HepG2 (cell line): Measurements from ENCODE around the gene NGB. TPM values are rescaled to one million over a fixed set of nuclear protein-coding genes. Genes with fewer than 3 reads are reported as not detected.

Experiments
- ATAC-seq: fragments of 200-7000 bp; cut with Tn5 transposase; 3 replicates; pipeline ENCODE4 v1.9.1; 2020; ENCODE audit warnings: mild to moderate bottlenecking, moderate library complexity
- BruUV-seq: library from RNA; stranded (reverse); fragments of 400-500 nt; replicated peaks from 2 replicates; lab custom pipeline; 2021; lab: Mats Ljungman, UMichigan
- CTCF ChIA-PET: fragments of 300-600 bp; formaldehyde crosslinking; extraction: SDS; loops from one replicate; lab custom pipeline; 2021; ENCODE audit warnings: low total read pairs, inconsistent platforms, low intra/inter-chr PET ratio; lab: Yijun Ruan, JAX
- POLR2A ChIA-PET: fragments of 350-600 bp; sonication (Branson Sonifier 250); formaldehyde crosslinking; loops from one replicate; lab custom pipeline; 2020; ENCODE audit warnings: antibody characterized with exemption, inconsistent platforms; lab: Yijun Ruan, JAX
- DNase-seq: peaks from one replicate; pipeline ENCODE4 v3.0.0-alpha.2; 2015; ENCODE audit warnings: low spot score
- FAIRE-seq: peaks from 3 replicates; lab custom pipeline; 2011; peaks lifted over from hg19 to GRCh38; lab: Jason Lieb, UNC
- H2AFZ ChIP-seq: one replicate; pipeline ENCODE4 v1.6.1; 2011; ENCODE audit warnings: low read length, inconsistent platforms
- H3K27ac ChIP-seq: fragments of 300-600 bp; 3 replicates; pipeline ENCODE4 v1.8.0; 2011; ENCODE audit warnings: mixed run types, mild to moderate bottlenecking, mixed read lengths, low read length, inconsistent platforms; ENCODE audit not compliant: insufficient read depth; ENCODE audit errors: extremely low read length
- H3K27me3 ChIP-seq, 2 experiments: fragments of 200-600 bp in 1 of 2; 2 replicates in 1 of 2; 3 replicates in 1 of 2; pipeline versions ENCODE4 v1.6.0 to v1.8.0; 2011; ENCODE audit warnings: low read length in 2 of 2, mild to moderate bottlenecking in 2 of 2, moderate library complexity in 2 of 2, inconsistent platforms in 1 of 2; ENCODE audit not compliant: insufficient read depth in 2 of 2, control insufficient read depth in 1 of 2
- H3K36me3 ChIP-seq, 2 experiments: fragments of 200-600 bp in 1 of 2; replicated peaks in 1 of 2; 2 replicates in 1 of 2; 3 replicates in 1 of 2; pipeline versions ENCODE4 v1.5.1 to v1.8.0; 2011; ENCODE audit warnings: low read length in 2 of 2, inconsistent platforms in 1 of 2; ENCODE audit not compliant: insufficient read depth in 2 of 2, control insufficient read depth in 1 of 2
- H3K4me1 ChIP-seq: 2 replicates; pipeline ENCODE4 v1.5.1; 2012; ENCODE audit warnings: low read length, inconsistent platforms; ENCODE audit not compliant: insufficient read depth
- H3K4me2 ChIP-seq: 2 replicates; pipeline ENCODE4 v1.6.0; 2011; ENCODE audit warnings: low read depth, low read length, inconsistent platforms
- H3K4me3 ChIP-seq, 3 experiments: fragments of 200-600 bp in 1 of 3; sonication (generic), shearing (Covaris generic) in 1 of 3; replicated peaks in 1 of 3; 2 replicates each; pipeline ENCODE4 v1.5.1; 2011 to 2016; ENCODE audit warnings: low read length in 3 of 3, inconsistent platforms in 2 of 3, low read depth in 2 of 3, mild to moderate bottlenecking in 2 of 3, control low read depth in 1 of 3, mixed read lengths in 1 of 3; ENCODE audit not compliant: insufficient read depth in 1 of 3
- H3K79me2 ChIP-seq: one replicate; pipeline ENCODE4 v1.6.1; 2011; ENCODE audit warnings: low read length, inconsistent platforms; ENCODE audit not compliant: insufficient read depth
- H3K9ac ChIP-seq: 2 replicates; pipeline ENCODE4 v1.6.0; 2011; ENCODE audit warnings: mild to moderate bottlenecking, low read depth, low read length, inconsistent platforms; ENCODE audit not compliant: insufficient read depth
- H3K9me3 ChIP-seq: 2 replicates; pipeline ENCODE4 v1.5.1; 2012; ENCODE audit warnings: mild to moderate bottlenecking, low read length
- H4K20me1 ChIP-seq: 2 replicates; pipeline ENCODE4 v1.6.0; 2011; ENCODE audit warnings: inconsistent platforms, mild to moderate bottlenecking, low read length, moderate library complexity; ENCODE audit not compliant: insufficient read depth
- ERF ChIP-seq: IDR thresholded peaks from 2 replicates; pipeline ENCODE4 v1.6.1; 2018; ENCODE audit warnings: missing biosample characterization, missing genetic modification reagents
- GLI4 ChIP-seq: sonication (generic); formaldehyde crosslinking; IDR thresholded peaks from 2 replicates; pipeline ENCODE4 v1.5.1; 2020; ENCODE audit warnings: missing genetic modification reagents, mild to moderate bottlenecking, moderate library complexity, borderline replicate concordance
- NFE2L1 ChIP-seq: sonication (generic); formaldehyde crosslinking; IDR thresholded peaks from 2 replicates; pipeline ENCODE4 v1.4.0; 2020; ENCODE audit warnings: missing genetic modification reagents, mild to moderate bottlenecking, borderline replicate concordance
- SALL1 ChIP-seq: sonication (generic); formaldehyde crosslinking; IDR thresholded peaks from 2 replicates; pipeline ENCODE4 v1.8.0; 2022; ENCODE audit warnings: mild to moderate bottlenecking, missing genetic modification reagents
- SRY ChIP-seq: sonication (generic); formaldehyde crosslinking; IDR thresholded peaks from 2 replicates; pipeline ENCODE4 v1.8.0; 2022; ENCODE audit warnings: mild to moderate bottlenecking, missing genetic modification reagents
- WGBS: methylation state at CpG from one replicate; pipeline ENCODE4 v1.1.6; 2017; ENCODE audit warnings: low lambda C conversion rate; 5-methylcytosine and 5-hydroxymethylcytosine counted together
- in situ Hi-C: cut with HindIII; loops from 2 replicates; pipeline ENCODE4 v1.10.0; 2017; ENCODE audit warnings: low pct_unique_long_range_greater_than_20kb; ENCODE audit not compliant: extremely low pct_ligation_motif_present
- intact Hi-C: fragments of 100-400 bp; cut with micrococcal nuclease; formaldehyde crosslinking; loops from one replicate; pipeline ENCODE4 v1.10.0; 2022; ENCODE audit not compliant: unreplicated experiment
- polyA plus RNA-seq, 8 experiments: library from polyadenylated mRNA; depleted of rRNA in 3 of 8; stranded (reverse) in 7 of 8; unstranded in 1 of 8; fragments of >200 nt; fragmentation: Illumina TruSeq in 4 of 8; extraction: Trizol in 4 of 8; gene quantifications; 2 replicates each; pipeline versions ENCODE4 v1.2.1 to v1.2.3, GENCODE V29; 2011 to 2016; ENCODE audit warnings: low read depth in 4 of 8, missing spikeins in 1 of 8, mixed read lengths in 1 of 8; ENCODE audit not compliant: insufficient read depth in 1 of 8
- total RNA-seq, 5 experiments: library from RNA; depleted of rRNA; stranded (reverse); fragments of >200 nt; fragmentation: Illumina TruSeq; extraction: Trizol; gene quantifications; 2 replicates each; pipeline ENCODE4 v1.2.3, GENCODE V29; 2016; ENCODE audit warnings: low read depth in 1 of 5
- TF ChIP-seq, protein P1 (sequence below): sonication (generic); formaldehyde crosslinking; IDR thresholded peaks from 2 replicates; pipeline ENCODE4 v1.4.0; 2020; ENCODE audit warnings: missing genetic modification reagents
- TF ChIP-seq, protein P2 (sequence below): sonication (generic); formaldehyde crosslinking; IDR thresholded peaks from 2 replicates; pipeline ENCODE4 v1.9.0; 2021; ENCODE audit warnings: missing genetic modification reagents, borderline replicate concordance
- TF ChIP-seq, protein P3 (sequence below): sonication (generic); formaldehyde crosslinking; IDR thresholded peaks from 2 replicates; pipeline ENCODE4 v1.4.0; 2020; ENCODE audit warnings: missing genetic modification reagents

The NGB gene
- total and polyA plus RNA-seq, 2 of the 13 experiments (the other 11 are each of a cell fraction or from before 2014, with no cell fraction given) = 0.04 TPM; not detected in 1

DNA sequence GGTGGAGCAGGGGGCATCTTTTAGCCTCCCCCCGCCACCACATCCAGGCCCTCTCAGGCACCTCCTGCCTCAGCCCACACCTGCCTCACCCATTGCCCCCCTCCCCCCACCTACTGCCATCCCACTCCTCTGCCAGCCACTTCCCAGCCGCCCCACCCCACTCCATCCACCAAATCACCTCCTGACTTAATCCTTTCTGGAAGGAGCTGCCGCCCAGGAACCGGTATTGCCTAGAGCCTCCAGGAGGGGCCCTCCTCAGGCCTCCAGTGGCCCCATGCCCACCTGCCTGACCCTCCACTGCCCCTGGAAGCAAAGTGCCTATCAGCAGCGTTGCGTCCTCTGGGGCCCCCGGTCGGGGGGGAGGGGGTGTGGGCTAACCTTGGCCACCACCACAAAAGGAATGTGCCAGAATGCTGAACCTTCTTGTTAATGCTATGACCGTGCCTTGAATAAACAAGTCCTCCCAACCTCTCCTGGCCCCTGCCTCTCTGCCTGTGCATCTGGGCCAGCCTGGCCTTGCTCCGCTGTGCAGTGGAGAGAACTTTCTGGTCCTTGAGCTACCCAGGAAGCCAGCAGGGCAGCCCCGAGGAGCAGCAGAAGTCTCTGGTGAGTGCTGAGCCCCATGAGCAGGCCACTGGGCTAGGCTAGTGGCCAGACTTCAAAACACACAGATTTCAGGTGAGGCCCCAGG is 11.8 kb downstream of the NGB start (continued):
- TF ChIP-seq, protein P1, sequence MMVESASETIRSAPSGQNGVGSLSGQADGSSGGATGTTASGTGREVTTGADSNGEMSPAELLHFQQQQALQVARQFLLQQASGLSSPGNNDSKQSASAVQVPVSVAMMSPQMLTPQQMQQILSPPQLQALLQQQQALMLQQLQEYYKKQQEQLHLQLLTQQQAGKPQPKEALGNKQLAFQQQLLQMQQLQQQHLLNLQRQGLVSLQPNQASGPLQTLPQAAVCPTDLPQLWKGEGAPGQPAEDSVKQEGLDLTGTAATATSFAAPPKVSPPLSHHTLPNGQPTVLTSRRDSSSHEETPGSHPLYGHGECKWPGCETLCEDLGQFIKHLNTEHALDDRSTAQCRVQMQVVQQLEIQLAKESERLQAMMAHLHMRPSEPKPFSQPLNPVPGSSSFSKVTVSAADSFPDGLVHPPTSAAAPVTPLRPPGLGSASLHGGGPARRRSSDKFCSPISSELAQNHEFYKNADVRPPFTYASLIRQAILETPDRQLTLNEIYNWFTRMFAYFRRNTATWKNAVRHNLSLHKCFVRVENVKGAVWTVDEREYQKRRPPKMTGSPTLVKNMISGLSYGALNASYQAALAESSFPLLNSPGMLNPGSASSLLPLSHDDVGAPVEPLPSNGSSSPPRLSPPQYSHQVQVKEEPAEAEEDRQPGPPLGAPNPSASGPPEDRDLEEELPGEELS (CRISPR knock-in tag) = no peak
- TF ChIP-seq GLI4 (CRISPR knock-in tag) = no peak
- TF ChIP-seq, protein P2, sequence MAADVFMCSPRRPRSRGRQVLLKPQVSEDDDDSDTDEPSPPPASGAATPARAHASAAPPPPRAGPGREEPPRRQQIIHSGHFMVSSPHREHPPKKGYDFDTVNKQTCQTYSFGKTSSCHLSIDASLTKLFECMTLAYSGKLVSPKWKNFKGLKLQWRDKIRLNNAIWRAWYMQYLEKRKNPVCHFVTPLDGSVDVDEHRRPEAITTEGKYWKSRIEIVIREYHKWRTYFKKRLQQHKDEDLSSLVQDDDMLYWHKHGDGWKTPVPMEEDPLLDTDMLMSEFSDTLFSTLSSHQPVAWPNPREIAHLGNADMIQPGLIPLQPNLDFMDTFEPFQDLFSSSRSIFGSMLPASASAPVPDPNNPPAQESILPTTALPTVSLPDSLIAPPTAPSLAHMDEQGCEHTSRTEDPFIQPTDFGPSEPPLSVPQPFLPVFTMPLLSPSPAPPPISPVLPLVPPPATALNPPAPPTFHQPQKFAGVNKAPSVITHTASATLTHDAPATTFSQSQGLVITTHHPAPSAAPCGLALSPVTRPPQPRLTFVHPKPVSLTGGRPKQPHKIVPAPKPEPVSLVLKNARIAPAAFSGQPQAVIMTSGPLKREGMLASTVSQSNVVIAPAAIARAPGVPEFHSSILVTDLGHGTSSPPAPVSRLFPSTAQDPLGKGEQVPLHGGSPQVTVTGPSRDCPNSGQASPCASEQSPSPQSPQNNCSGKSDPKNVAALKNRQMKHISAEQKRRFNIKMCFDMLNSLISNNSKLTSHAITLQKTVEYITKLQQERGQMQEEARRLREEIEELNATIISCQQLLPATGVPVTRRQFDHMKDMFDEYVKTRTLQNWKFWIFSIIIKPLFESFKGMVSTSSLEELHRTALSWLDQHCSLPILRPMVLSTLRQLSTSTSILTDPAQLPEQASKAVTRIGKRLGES (CRISPR knock-in tag) = no peak
- TF ChIP-seq NFE2L1 (CRISPR knock-in tag) = no peak
- no peak for TF ChIP-seq SRY (CRISPR knock-in tag)
- TF ChIP-seq, all 625 proteins: peak for 0

DNA sequence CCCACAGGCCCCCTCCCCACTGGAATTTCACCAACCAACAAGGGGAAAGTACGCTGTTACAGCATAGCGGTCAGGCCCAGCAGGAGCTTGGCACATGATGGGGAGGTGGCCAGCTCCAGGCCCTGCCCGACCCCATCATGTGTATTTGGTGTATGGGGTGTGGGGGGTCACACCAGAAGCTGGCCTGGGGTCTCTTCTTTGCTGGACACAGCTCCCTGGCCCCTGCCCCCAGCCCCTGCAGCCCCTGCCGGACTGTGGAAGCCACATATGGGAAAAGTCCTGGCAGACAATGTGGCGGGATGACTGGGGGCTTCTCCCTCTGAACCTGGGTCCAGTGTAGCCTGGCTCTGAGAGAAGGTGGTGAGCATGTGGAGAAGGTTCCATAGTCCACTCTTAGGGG is 12.4 kb downstream of the NGB start:
- Histone ChIP-seq H3K4me3 (no peak overlapping the region), H3K36me3 (no peaks in the 10 kb centered on the region), H3K27me3 (peaks cover 9 to 28% of the 10 kb centered on the region in 2 experiments), H3K27ac (no peak overlapping the region), H4K20me1 (no peaks in the 10 kb centered on the region), H3K4me2 (no peak overlapping the region), H3K9me3 (no peaks in the 10 kb centered on the region), H2AFZ (no peak overlapping the region), H3K79me2 (no peaks in the 10 kb centered on the region), H3K4me1 (no peaks in the 10 kb centered on the region; the same call in 1 of the 2 replicates), H3K9ac (no peak overlapping the region)
- no peak for DNase-seq
- CTCF ChIA-PET = no interaction called here
- FAIRE-seq = no peak
- TF ChIP-seq SALL1 (no peak), ERF (CRISPR knock-in tag) (no peak)
- TF ChIP-seq, protein P3, sequence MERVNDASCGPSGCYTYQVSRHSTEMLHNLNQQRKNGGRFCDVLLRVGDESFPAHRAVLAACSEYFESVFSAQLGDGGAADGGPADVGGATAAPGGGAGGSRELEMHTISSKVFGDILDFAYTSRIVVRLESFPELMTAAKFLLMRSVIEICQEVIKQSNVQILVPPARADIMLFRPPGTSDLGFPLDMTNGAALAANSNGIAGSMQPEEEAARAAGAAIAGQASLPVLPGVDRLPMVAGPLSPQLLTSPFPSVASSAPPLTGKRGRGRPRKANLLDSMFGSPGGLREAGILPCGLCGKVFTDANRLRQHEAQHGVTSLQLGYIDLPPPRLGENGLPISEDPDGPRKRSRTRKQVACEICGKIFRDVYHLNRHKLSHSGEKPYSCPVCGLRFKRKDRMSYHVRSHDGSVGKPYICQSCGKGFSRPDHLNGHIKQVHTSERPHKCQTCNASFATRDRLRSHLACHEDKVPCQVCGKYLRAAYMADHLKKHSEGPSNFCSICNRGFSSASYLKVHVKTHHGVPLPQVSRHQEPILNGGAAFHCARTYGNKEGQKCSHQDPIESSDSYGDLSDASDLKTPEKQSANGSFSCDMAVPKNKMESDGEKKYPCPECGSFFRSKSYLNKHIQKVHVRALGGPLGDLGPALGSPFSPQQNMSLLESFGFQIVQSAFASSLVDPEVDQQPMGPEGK (CRISPR knock-in tag) = no peak
- no peak; the same call in 2 of the 3 replicates for ATAC-seq
- in situ Hi-C loops = no loop called here
- POLR2A ChIA-PET = no interaction called here
- intact Hi-C loops = no loop called here
- 29% methylated on average over 1 of the region's 5 CpGs for WGBS
- no TSS peak for BruUV-seq
